Ramos (cell line): Measurements from ENCODE around the gene NACAD.

Experiments
- in situ Hi-C: fragments of 300-500 bp; cut with MboI; formaldehyde crosslinking; loops from one replicate; pipeline ENCODE4 v1.14.3; 2022; ENCODE audit warnings: low sequenced_read_pairs; ENCODE audit not compliant: unreplicated experiment

The NACAD gene

GRCh38 chr7:45078125-45078681, 10.6 kb downstream of the NACAD start:
- in situ Hi-C loops = no loop called here

GRCh38 chr7:45077579-45077978, 11.2 kb downstream of the NACAD start:
- in situ Hi-C loops = no loop called here

GRCh38 chr7:45076946-45077345, 11.8 kb downstream of the NACAD start:
- in situ Hi-C loops = no loop called here

GRCh38 chr7:45075871-45076796, 12.6 kb downstream of the NACAD start:
- in situ Hi-C loops = no loop called here

GRCh38 chr7:45075355-45075644, 13.5 kb downstream of the NACAD start:
- in situ Hi-C loops = no loop called here

GRCh38 chr7:45074528-45075354, 14.0 kb downstream of the NACAD start:
- in situ Hi-C loops = no loop called here

- in situ Hi-C loops = no loop called here
These were observed 14.8 kb downstream of the NACAD start for GRCh38 chr7:45073786-45074527.

- in situ Hi-C loops = no loop called here
These were observed 15.6 kb downstream of the NACAD start for GRCh38 chr7:45073031-45073785.

- in situ Hi-C loops = no loop called here
These were observed 16.4 kb downstream of the NACAD start for GRCh38 chr7:45072131-45073030.

GRCh38 chr7:45071528-45071927, 17.2 kb downstream of the NACAD start:
- in situ Hi-C loops = no loop called here

- in situ Hi-C loops = no loop called here
These were observed 18.5 kb downstream of the NACAD start for GRCh38 chr7:45070254-45070642.

- in situ Hi-C loops = no loop called here
These were observed 19.1 kb downstream of the NACAD start for GRCh38 chr7:45069444-45070253.

GRCh38 chr7:45068236-45069023, 20.3 kb downstream of the NACAD start:
- in situ Hi-C loops = no loop called here

- in situ Hi-C loops = no loop called here
These were observed 21.2 kb downstream of the NACAD start for GRCh38 chr7:45067582-45067981.

- in situ Hi-C loops = no loop called here
These were observed 22.4 kb downstream of the NACAD start for GRCh38 chr7:45066409-45066808.

GRCh38 chr7:45065031-45065995, 23.5 kb downstream of the NACAD start:
- in situ Hi-C loops = no loop called here
